ENCODE data around the gene PEA15.
A peak's percentile ranks its signal among the peaks of the same experiment; 100 is the strongest.

Gene PEA15

GRCh38 chr1:160208557-160209320 lies 3.6 kb downstream of the PEA15 start:
- Histone ChIP-seq H3K27me3 (ENCODE audit: control insufficient read depth in 1 of 2, insufficient read depth in 2 of 2, low read length in 2 of 2) (no peaks in the 10 kb centered on the region), H3K36me3 (ENCODE audit: control insufficient read depth in 2 of 2, insufficient read depth in 2 of 2, low read length in 2 of 2) (peaks cover 21 to 28% of the 10 kb centered on the region in 2 donors), H3K9me3 (ENCODE audit: control insufficient read depth in 2 of 2, low read length in 2 of 2) (no peaks in the 10 kb centered on the region), H3K4me1 (ENCODE audit: control insufficient read depth, insufficient read depth, low read length) (peaks cover 62% of the 10 kb centered on the region), H3K9ac (ENCODE audit: low read length in 2 of 2) (no peak overlapping the region), H3K4me3 (ENCODE audit: low read length in 2 of 2) (peak overlapping the region in 1 of 2 donors; percentile 29), H3K27ac (ENCODE audit: low read length) (peak overlapping the region; percentile 58)

GRCh38 chr1:160209321-160210046 lies 4.3 kb downstream of the PEA15 start:
- H3K36me3 ChIP-seq (ENCODE audit: control insufficient read depth in 2 of 2, insufficient read depth in 2 of 2, low read length in 2 of 2) = peaks cover 26 to 36% of the 10 kb centered on the region in 2 donors
- peak overlapping the region in 1 of 2 donors; percentile 29 for H3K4me3 ChIP-seq (ENCODE audit: low read length in 2 of 2)
- H3K9me3 ChIP-seq (ENCODE audit: control insufficient read depth in 2 of 2, low read length in 2 of 2) = no peaks in the 10 kb centered on the region
- H3K27me3 ChIP-seq (ENCODE audit: control insufficient read depth in 1 of 2, insufficient read depth in 2 of 2, low read length in 2 of 2) = no peaks in the 10 kb centered on the region
- peak overlapping the region; percentile 58 for H3K27ac ChIP-seq (ENCODE audit: low read length)
- H3K9ac ChIP-seq (ENCODE audit: low read length in 2 of 2) = peak overlapping the region in 1 of 2 donors; percentile 36
- H3K4me1 ChIP-seq (ENCODE audit: control insufficient read depth, insufficient read depth, low read length) = peaks cover 59% of the 10 kb centered on the region

- H3K36me3 ChIP-seq (ENCODE audit: control insufficient read depth in 2 of 2, insufficient read depth in 2 of 2, low read length in 2 of 2) = peaks cover 37 to 47% of the 10 kb centered on the region in 2 donors
- H3K27me3 ChIP-seq (ENCODE audit: control insufficient read depth in 1 of 2, insufficient read depth in 2 of 2, low read length in 2 of 2) = no peaks in the 10 kb centered on the region
- no peak overlapping the region for H3K4me3 ChIP-seq (ENCODE audit: low read length in 2 of 2)
- H3K9ac ChIP-seq (ENCODE audit: low read length in 2 of 2) = no peak overlapping the region
- no peaks in the 10 kb centered on the region for H3K9me3 ChIP-seq (ENCODE audit: control insufficient read depth in 2 of 2, low read length in 2 of 2)
- peak overlapping the region; percentile 37 for H3K27ac ChIP-seq (ENCODE audit: low read length)
- H3K4me1 ChIP-seq (ENCODE audit: control insufficient read depth, insufficient read depth, low read length) = peaks cover 55% of the 10 kb centered on the region
These were observed 5.4 kb downstream of the PEA15 start for GRCh38 chr1:160210561-160210960.

GRCh38 chr1:160211046-160211790 lies 6.0 kb downstream of the PEA15 start:
- Histone ChIP-seq H3K36me3 (ENCODE audit: control insufficient read depth in 2 of 2, insufficient read depth in 2 of 2, low read length in 2 of 2) (peaks cover 44 to 53% of the 10 kb centered on the region in 2 donors), H3K9ac (ENCODE audit: low read length in 2 of 2) (no peak overlapping the region)

GRCh38 chr1:160214481-160215140 lies 9.4 kb downstream of the PEA15 start:
- Histone ChIP-seq H3K9me3 (ENCODE audit: control insufficient read depth in 2 of 2, low read length in 2 of 2) (no peaks in the 10 kb centered on the region), H3K36me3 (ENCODE audit: control insufficient read depth in 2 of 2, insufficient read depth in 2 of 2, low read length in 2 of 2) (peaks cover 46 to 65% of the 10 kb centered on the region in 2 donors), H3K27me3 (ENCODE audit: control insufficient read depth in 1 of 2, insufficient read depth in 2 of 2, low read length in 2 of 2) (no peaks in the 10 kb centered on the region), H3K4me3 (ENCODE audit: low read length in 2 of 2) (no peak overlapping the region), H3K4me1 (ENCODE audit: control insufficient read depth, insufficient read depth, low read length) (peaks cover 46% of the 10 kb centered on the region), H3K9ac (ENCODE audit: low read length in 2 of 2) (peak overlapping the region in 1 of 2 donors; percentile 21), H3K27ac (ENCODE audit: low read length) (no peak overlapping the region)

More at GRCh38 chr1:160211046-160211790, 6.0 kb downstream of the PEA15 start:
- Histone ChIP-seq H3K27ac (ENCODE audit: low read length) (peak overlapping the region; percentile 37), H3K27me3 (ENCODE audit: control insufficient read depth in 1 of 2, insufficient read depth in 2 of 2, low read length in 2 of 2) (no peaks in the 10 kb centered on the region), H3K4me3 (ENCODE audit: low read length in 2 of 2) (no peak overlapping the region), H3K4me1 (ENCODE audit: control insufficient read depth, insufficient read depth, low read length) (peaks cover 49% of the 10 kb centered on the region), H3K9me3 (ENCODE audit: control insufficient read depth in 2 of 2, low read length in 2 of 2) (no peaks in the 10 kb centered on the region)

- no peaks in the 10 kb centered on the region for H3K9me3 ChIP-seq (ENCODE audit: control insufficient read depth in 2 of 2, low read length in 2 of 2)
- H3K27me3 ChIP-seq (ENCODE audit: control insufficient read depth in 1 of 2, insufficient read depth in 2 of 2, low read length in 2 of 2) = no peaks in the 10 kb centered on the region
- H3K9ac ChIP-seq (ENCODE audit: low read length in 2 of 2) = no peak overlapping the region
- peaks cover 37% of the 10 kb centered on the region for H3K4me1 ChIP-seq (ENCODE audit: control insufficient read depth, insufficient read depth, low read length)
- H3K4me3 ChIP-seq (ENCODE audit: low read length in 2 of 2) = no peak overlapping the region
- H3K27ac ChIP-seq (ENCODE audit: low read length) = peak overlapping the region; percentile 24
- H3K36me3 ChIP-seq (ENCODE audit: control insufficient read depth in 2 of 2, insufficient read depth in 2 of 2, low read length in 2 of 2) = peaks cover 51 to 72% of the 10 kb centered on the region in 2 donors
These were observed 11.1 kb downstream of the PEA15 start for GRCh38 chr1:160216301-160216700.

GRCh38 chr1:160217481-160218051 lies 12.4 kb downstream of the PEA15 start:
- Histone ChIP-seq H3K9ac (ENCODE audit: low read length in 2 of 2) (peak overlapping the region; percentile 31 to 42), H3K4me3 (ENCODE audit: low read length in 2 of 2) (peak overlapping the region in 1 of 2 donors; percentile 22), H3K27me3 (ENCODE audit: control insufficient read depth in 1 of 2, insufficient read depth in 2 of 2, low read length in 2 of 2) (no peaks in the 10 kb centered on the region), H3K9me3 (ENCODE audit: control insufficient read depth in 2 of 2, low read length in 2 of 2) (no peaks in the 10 kb centered on the region), H3K36me3 (ENCODE audit: control insufficient read depth in 2 of 2, insufficient read depth in 2 of 2, low read length in 2 of 2) (peaks cover 53 to 72% of the 10 kb centered on the region in 2 donors), H3K27ac (ENCODE audit: low read length) (peak overlapping the region; percentile 82), H3K4me1 (ENCODE audit: control insufficient read depth, insufficient read depth, low read length) (peaks cover 36% of the 10 kb centered on the region)

GRCh38 chr1:160219062-160219929 lies 14.1 kb downstream of the PEA15 start:
- Histone ChIP-seq H3K9me3 (ENCODE audit: control insufficient read depth in 2 of 2, low read length in 2 of 2) (no peaks in the 10 kb centered on the region), H3K27me3 (ENCODE audit: control insufficient read depth in 1 of 2, insufficient read depth in 2 of 2, low read length in 2 of 2) (no peaks in the 10 kb centered on the region), H3K36me3 (ENCODE audit: control insufficient read depth in 2 of 2, insufficient read depth in 2 of 2, low read length in 2 of 2) (peaks cover 54 to 73% of the 10 kb centered on the region in 2 donors), H3K4me3 (ENCODE audit: low read length in 2 of 2) (no peak overlapping the region), H3K27ac (ENCODE audit: low read length) (peak overlapping the region; percentile 82), H3K4me1 (ENCODE audit: control insufficient read depth, insufficient read depth, low read length) (peaks cover 36% of the 10 kb centered on the region), H3K9ac (ENCODE audit: low read length in 2 of 2) (peak overlapping the region; percentile 3 to 64)

- no peak overlapping the region for H3K4me3 ChIP-seq (ENCODE audit: low read length in 2 of 2)
- H3K4me1 ChIP-seq (ENCODE audit: control insufficient read depth, insufficient read depth, low read length) = peaks cover 36% of the 10 kb centered on the region
- H3K9ac ChIP-seq (ENCODE audit: low read length in 2 of 2) = peak overlapping the region; percentile 3 to 22
- H3K9me3 ChIP-seq (ENCODE audit: control insufficient read depth in 2 of 2, low read length in 2 of 2) = no peaks in the 10 kb centered on the region
- peak overlapping the region; percentile 82 for H3K27ac ChIP-seq (ENCODE audit: low read length)
- H3K27me3 ChIP-seq (ENCODE audit: control insufficient read depth in 1 of 2, insufficient read depth in 2 of 2, low read length in 2 of 2) = no peaks in the 10 kb centered on the region
- peaks cover 56 to 73% of the 10 kb centered on the region in 2 donors for H3K36me3 ChIP-seq (ENCODE audit: control insufficient read depth in 2 of 2, insufficient read depth in 2 of 2, low read length in 2 of 2)
These were observed 15.1 kb downstream of the PEA15 start for GRCh38 chr1:160220301-160220700.

Measured in stomach smooth muscle (tissue), 2 donors.